ENCODE results near the gene GLT1D1.
A peak's percentile ranks its signal among the peaks of the same experiment; 100 is the strongest.

GLT1D1 gene

GRCh38 chr12:128966203-128966810 lies 113.0 kb downstream of the GLT1D1 start:
- no peak for DNase-seq (ENCODE audit: low read depth in 2 of 2)

GRCh38 chr12:128968668-128969067 lies 115.4 kb downstream of the GLT1D1 start:
- DNase-seq (ENCODE audit: low read depth in 2 of 2) = no peak

- DNase-seq (ENCODE audit: low read depth in 2 of 2) = no peak
Measured at GRCh38 chr12:128969480-128970055, 116.3 kb downstream of the GLT1D1 start.

DNA sequence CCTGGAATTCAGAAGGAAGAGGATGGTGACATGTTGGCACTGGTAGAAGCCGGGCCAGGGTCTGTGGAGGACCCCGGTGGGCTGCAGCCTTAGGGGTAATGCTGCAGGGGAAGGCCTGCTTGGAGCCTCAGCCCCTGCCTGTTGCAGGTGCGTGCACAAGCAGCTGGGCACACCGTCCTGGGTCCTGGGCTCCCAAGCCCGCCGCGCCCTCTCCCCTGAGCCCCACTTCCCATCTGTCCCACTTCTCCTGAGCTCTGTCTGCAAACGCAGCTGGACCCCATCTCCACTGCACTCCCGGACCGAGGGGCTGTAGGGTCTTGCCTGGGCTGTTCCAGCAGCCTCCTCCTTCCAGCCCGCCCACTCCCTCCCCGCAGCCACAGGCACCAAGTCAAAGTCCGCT lies 116.8 kb downstream of the GLT1D1 start:
- DNase-seq (ENCODE audit: low read depth in 2 of 2) = no peak

DNA sequence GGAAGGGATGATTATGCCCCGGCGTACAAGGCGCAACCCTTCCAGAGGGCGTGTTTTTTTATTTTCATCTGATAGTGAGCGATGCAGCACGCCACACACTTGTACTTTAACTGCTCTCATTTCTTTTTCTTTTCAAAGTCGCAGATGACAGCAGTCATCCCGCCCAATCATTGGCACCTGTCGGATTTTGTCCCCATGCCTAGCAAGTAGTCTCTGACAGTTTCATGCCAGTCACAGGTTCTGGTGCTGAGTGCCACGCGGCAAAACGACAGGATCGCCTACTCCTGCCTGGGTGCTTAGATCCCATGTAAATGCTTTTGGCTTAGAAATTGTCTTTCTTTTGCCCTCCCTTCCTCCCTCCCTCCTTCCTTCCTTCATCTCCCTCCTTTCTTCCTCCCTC lies 117.7 kb downstream of the GLT1D1 start:
- DNase-seq (ENCODE audit: low read depth in 2 of 2) = no peak

DNA sequence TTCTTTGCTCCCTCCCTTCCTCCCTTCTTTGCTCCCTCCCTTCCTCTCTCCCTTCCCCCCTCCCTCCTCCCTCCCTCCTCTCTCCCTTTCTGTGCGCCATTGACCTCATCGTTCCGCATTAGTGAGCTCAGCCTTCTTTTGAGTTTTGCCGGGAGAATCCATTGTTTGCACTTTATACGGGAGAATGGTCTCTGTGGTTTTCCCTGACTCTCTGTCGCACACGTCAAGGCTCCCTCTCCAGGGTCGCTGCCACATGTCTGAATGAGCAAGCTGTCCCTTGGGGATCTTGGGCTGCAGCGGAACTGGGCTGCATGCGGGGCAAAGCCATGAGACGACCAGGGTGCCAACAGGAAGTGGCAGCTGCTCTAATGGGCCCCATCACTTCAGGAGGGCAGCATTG lies 118.5 kb downstream of the GLT1D1 start:
- DNase-seq (ENCODE audit: low read depth in 2 of 2) = no peak

DNA sequence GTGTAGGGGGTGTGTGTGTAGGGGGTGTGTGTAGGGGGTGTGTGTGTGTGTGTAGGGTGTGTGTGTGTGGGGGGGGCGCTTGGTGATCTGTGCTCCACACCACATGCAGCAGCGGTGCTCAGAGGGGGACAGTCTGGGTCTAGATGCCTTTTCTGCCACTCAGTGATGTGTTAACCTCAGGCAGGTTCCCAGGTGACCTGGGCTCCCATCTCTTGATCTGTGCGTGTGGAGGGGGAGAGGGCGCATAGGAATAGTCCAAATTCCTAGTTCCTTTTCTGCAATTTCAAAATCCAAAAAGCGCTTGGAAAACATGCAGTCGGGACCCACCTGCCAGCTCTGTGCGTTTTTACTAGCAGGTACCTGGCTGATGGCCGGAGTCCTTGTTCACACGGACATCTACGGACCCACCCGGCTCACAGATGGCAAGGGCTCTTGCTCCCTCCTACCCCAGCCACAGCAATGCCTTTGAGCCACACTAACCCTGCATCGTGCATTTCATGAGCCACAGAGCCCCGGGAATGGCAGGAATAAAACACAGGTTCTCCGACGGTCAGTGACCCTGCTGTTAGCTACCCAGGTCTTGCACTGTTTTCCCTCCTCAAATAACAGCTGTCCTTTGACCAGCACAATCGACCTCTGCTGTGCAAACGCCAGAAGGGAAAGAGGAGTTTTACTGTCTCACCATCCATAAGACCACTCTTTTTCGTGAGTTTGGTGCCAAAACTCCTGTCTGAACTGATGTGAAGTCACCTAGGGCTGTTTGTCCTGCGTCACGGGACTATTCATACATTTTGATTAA lies 120.8 kb downstream of the GLT1D1 start:
- no peak for DNase-seq (ENCODE audit: low read depth in 2 of 2)

- no peak for DNase-seq (ENCODE audit: low read depth in 2 of 2)
Measured at GRCh38 chr12:128974881-128975280, 121.6 kb downstream of the GLT1D1 start.

- peak in 1 of 2 donors; percentile 2 for DNase-seq (ENCODE audit: low read depth in 2 of 2)
Measured at GRCh38 chr12:128976120-128976738, 123.0 kb downstream of the GLT1D1 start.

- no peak for DNase-seq (ENCODE audit: low read depth in 2 of 2)
Measured at GRCh38 chr12:128977441-128977840, 124.2 kb downstream of the GLT1D1 start.

DNA sequence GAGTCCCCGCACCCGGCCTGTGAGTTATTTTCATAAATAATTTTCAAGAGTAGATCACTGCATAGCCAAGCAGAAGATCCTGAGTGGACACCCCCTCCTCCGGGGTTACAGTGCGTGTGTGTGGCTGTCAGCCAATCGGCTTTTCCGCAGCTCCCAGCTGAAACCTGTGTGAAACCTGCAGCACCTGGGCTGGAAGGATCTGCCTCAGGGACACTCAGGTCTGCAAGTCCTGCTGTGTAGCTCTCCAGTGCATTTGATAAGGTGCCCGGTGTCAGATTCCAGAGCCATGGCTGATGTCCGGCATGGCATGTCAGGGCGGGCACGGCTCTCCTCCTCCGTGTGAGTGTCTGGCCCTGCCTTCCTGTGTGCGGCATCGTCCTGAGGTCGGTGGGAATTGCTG lies 124.8 kb downstream of the GLT1D1 start:
- no peak for DNase-seq (ENCODE audit: low read depth in 2 of 2)

DNA sequence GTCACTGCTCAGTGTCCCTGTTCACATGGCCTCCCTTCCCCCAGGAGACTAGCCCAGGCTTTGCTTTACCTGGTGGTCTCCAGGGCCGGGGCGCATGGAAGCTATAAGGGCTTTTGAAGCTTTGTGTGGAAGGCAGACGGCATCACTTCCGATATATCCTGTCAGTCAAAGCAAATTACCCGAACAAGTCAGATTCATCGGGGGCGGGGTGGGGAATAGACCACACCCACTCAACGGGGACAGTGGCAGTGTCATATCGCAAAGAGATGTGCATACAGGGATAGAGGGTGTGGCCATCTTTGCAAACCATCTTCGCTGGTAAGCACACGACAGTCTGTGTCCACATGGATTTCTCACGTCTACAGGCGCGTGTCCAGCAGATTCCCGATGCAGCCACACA lies 127.3 kb downstream of the GLT1D1 start:
- no peak for DNase-seq (ENCODE audit: low read depth in 2 of 2)

DNA sequence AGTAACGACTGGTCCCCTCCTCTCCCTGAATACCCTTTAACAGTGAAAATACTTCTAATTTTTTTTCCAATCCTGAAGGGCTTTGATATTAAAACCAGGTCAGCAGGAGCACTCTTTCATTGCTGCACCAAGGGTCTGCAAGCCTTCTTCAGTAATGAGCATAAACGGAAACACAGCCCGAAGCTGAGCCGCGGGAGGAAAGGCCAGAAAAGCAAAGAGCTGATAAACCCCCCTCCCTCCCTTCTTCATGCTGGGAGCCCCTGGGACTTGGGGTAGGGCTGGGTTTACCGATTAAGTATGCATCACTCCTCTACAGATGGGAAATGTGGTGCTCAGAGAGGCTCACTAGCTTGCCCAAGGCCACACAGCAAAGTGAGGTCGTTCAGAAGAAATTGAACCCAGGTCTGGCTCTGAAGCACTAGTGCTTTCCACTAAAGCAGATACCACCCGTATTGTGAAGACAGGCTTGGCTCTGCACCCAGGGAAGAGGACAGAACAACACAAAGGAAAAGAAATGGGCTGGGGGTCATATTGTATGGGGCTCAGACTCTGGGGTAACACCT lies 128.8 kb downstream of the GLT1D1 start:
- no peak for DNase-seq (ENCODE audit: low read depth in 2 of 2)

DNA sequence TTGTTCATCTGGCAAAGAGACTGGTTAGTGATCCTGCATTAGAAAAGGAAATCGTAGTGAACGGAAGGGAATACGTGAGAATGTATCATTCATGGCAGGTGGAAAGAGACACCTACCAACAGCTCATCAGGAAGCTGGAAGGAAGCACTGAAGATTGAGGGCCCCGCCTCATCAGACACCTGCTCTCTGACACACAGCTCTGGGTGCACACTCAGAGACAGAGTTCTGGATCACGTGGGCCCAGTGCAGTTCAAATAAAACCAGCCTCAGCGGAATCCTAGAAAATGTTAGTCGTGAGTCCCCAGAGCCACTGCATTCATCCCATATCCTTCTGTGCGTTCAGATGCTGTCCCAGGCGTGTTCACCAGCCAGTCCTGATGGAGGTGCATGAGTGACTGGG lies 129.7 kb downstream of the GLT1D1 start:
- no peak for DNase-seq (ENCODE audit: low read depth in 2 of 2)

GRCh38 chr12:128983371-128983770 lies 130.1 kb downstream of the GLT1D1 start:
- DNase-seq (ENCODE audit: low read depth in 2 of 2) = no peak

GRCh38 chr12:128986957-128987356 lies 133.7 kb downstream of the GLT1D1 start:
- DNase-seq (ENCODE audit: low read depth in 2 of 2) = no peak

GRCh38 chr12:128989287-128989686 lies 136.0 kb downstream of the GLT1D1 start:
- DNase-seq (ENCODE audit: low read depth in 2 of 2) = no peak

DNA sequence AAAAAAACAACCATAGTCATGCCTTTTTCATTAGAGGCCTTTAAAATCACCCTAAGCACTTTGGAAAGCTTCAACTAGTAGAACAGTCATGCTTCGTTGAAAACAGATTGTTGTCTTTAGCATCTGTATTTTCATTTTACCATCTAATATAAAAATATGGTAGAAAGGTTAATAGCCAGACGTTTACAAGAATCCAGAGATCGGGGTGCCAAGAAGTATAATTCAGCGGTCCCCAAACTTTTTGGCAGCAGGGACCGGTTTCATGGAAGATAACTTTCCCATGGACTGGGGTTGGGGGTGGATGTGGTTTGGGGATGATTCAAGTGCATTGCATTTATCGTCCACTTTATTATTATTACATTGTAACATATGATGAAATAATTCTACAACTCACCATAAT lies 138.4 kb downstream of the GLT1D1 start:
- DNase-seq (ENCODE audit: low read depth in 2 of 2) = no peak

- DNase-seq (ENCODE audit: low read depth in 2 of 2) = no peak
Measured at GRCh38 chr12:128992116-128992515, 138.8 kb downstream of the GLT1D1 start.

GRCh38 chr12:128992550-128992949 lies 139.3 kb downstream of the GLT1D1 start:
- DNase-seq (ENCODE audit: low read depth in 2 of 2) = no peak

- DNase-seq (ENCODE audit: low read depth in 2 of 2) = no peak
Measured at GRCh38 chr12:128994856-128995255, 141.6 kb downstream of the GLT1D1 start.

GRCh38 chr12:128995619-128996018 lies 142.3 kb downstream of the GLT1D1 start:
- DNase-seq (ENCODE audit: low read depth in 2 of 2) = no peak
